Chondrocyte (in vitro differentiated cells): ENCODE results near the gene AFF2. TPM values are rescaled to one million over a fixed set of nuclear protein-coding genes. Genes with fewer than 3 reads are reported as not detected.

Experiments used
- DNase-seq: peaks from one replicate; pipeline ENCODE4 v3.0.0; 2021; ENCODE audit warnings: mixed read lengths, low spot score
- H3K27ac Mint-ChIP-seq: one replicate; pipeline ENCODE4 v1.8.0; 2021; ENCODE audit warnings: mild to moderate bottlenecking, moderate library complexity, mixed read lengths; ENCODE audit not compliant: unreplicated experiment
- H3K27me3 Mint-ChIP-seq: 2 replicates; pipeline ENCODE4 v1.8.0; 2021; ENCODE audit warnings: low read depth, mixed read lengths
- H3K36me3 Mint-ChIP-seq: 2 replicates; pipeline ENCODE4 v1.8.0; 2021; ENCODE audit warnings: low read depth, mixed read lengths
- H3K4me1 Mint-ChIP-seq: 2 replicates; pipeline ENCODE4 v1.8.0; 2021; ENCODE audit warnings: low read depth, mild to moderate bottlenecking, mixed read lengths
- H3K4me3 Mint-ChIP-seq: one replicate; pipeline ENCODE4 v1.8.0; 2021; ENCODE audit warnings: mild to moderate bottlenecking, moderate library complexity, mixed read lengths; ENCODE audit not compliant: unreplicated experiment
- H3K9me3 Mint-ChIP-seq: 2 replicates; pipeline ENCODE4 v1.8.0; 2021; ENCODE audit warnings: low read depth, mixed read lengths
- total RNA-seq: library from RNA; stranded (reverse); gene quantifications from 3 replicates; pipeline ENCODE4 v1.2.1, GENCODE V29; 2021
- TF ChIP-seq, protein P1 (sequence below): fragments of 200-600 bp; sonication (generic); IDR thresholded peaks from 2 replicates; pipeline ENCODE4 v1.5.0; 2021; ENCODE audit warnings: antibody characterized with exemption, mild to moderate bottlenecking, moderate library complexity

Gene AFF2
- total RNA-seq, 1 donor from 2014 or later: 22.4 TPM

DNA sequence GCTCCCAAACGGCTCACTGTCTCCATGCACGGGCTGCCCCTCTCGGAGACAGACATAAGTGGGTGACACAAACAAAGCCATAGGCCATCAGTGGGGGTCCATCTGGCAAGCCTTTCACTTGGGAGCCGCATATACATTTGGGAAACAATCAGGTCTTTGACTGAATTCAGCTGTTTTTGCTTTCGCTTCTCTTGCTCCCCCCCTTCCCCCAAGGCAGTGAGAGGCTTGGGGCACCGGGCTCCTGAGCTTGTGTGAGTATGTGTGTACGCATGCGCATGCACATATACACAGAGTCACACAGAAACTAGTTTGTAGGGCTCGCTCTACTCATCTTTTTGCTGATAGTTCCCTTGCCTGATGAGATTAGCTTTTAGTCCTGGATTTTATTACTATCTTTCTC lies 284.4 kb downstream of the AFF2 start:
- no peak overlapping the region for H3K4me3 Mint-ChIP-seq
- no peaks in the 10 kb centered on the region for H3K27me3 Mint-ChIP-seq
- peaks cover 6% of the 10 kb centered on the region for H3K9me3 Mint-ChIP-seq
- no peak overlapping the region for H3K27ac Mint-ChIP-seq
- H3K36me3 Mint-ChIP-seq: no peaks in the 10 kb centered on the region
- H3K4me1 Mint-ChIP-seq: no peaks in the 10 kb centered on the region
- TF ChIP-seq, protein P1, sequence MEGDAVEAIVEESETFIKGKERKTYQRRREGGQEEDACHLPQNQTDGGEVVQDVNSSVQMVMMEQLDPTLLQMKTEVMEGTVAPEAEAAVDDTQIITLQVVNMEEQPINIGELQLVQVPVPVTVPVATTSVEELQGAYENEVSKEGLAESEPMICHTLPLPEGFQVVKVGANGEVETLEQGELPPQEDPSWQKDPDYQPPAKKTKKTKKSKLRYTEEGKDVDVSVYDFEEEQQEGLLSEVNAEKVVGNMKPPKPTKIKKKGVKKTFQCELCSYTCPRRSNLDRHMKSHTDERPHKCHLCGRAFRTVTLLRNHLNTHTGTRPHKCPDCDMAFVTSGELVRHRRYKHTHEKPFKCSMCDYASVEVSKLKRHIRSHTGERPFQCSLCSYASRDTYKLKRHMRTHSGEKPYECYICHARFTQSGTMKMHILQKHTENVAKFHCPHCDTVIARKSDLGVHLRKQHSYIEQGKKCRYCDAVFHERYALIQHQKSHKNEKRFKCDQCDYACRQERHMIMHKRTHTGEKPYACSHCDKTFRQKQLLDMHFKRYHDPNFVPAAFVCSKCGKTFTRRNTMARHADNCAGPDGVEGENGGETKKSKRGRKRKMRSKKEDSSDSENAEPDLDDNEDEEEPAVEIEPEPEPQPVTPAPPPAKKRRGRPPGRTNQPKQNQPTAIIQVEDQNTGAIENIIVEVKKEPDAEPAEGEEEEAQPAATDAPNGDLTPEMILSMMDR: no peak
- DNase-seq: no peak

DNA sequence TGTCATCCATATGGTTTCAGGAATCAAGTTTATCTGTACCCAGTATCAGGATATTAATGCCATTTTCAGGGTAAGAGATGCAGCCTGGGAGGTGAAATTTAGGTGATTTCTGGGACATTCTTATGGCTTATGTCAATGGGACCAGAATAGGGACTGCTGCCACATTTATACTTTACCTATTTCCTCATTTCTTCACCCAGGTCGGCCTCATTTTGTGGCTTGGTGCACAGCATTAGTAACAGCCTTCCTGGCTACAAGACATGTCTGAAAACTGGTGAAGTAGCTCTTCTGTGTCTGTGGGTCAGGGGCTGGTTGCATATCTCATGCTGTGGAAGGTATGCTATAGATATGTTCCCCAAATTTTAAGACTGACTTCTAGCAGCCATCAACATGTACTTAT lies 284.8 kb downstream of the AFF2 start:
- no peak overlapping the region for H3K4me3 Mint-ChIP-seq
- no peak for DNase-seq
- no peaks in the 10 kb centered on the region for H3K4me1 Mint-ChIP-seq
- TF ChIP-seq, protein P1: no peak
- H3K36me3 Mint-ChIP-seq: no peaks in the 10 kb centered on the region
- H3K27me3 Mint-ChIP-seq: no peaks in the 10 kb centered on the region
- H3K9me3 Mint-ChIP-seq: peaks cover 2% of the 10 kb centered on the region
- no peak overlapping the region for H3K27ac Mint-ChIP-seq

DNA sequence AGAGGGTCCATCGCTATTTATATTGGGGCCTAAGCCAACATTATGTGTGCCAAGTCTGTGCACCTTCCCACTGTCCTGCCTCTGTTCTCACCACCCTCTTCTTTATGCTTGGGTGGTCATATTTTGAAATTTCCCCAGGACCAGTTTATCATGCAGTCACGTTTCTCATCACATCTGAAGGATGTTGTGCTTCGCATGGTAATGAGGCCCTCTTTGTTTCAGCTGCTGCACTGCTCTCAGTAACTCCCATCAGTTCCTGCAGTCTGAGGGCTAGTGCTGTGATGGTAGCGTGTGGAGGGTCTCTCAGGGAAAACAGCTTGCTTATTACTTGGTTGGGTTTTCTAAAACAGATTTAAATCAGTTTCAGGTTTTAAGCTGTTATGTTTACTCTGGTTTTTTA lies 288.0 kb downstream of the AFF2 start:
- Mint-ChIP-seq H3K9me3 (peaks cover 2% of the 10 kb centered on the region), H3K4me3 (no peak overlapping the region), H3K27me3 (no peaks in the 10 kb centered on the region), H3K4me1 (no peaks in the 10 kb centered on the region), H3K36me3 (no peaks in the 10 kb centered on the region), H3K27ac (no peak overlapping the region)
- no peak for DNase-seq
- TF ChIP-seq, protein P1: no peak

DNA sequence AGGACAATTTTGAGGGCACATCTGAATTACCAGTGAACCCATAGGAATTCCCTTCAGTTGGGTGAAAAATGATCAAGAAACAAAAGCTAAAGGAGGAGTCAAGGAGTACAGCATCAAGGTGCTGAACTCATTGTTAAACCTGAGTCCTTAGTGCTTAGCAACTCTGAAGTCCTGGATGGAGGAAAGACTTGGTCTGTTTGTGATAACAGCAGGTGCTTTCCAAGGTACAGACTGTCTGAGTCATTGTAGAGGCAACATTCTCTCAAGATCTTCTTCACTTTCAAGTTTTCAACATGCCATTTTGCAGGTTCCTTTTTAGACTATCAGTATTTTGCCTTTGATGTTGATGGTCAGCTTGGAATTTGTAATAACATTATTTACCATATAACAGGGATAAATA lies 293.9 kb downstream of the AFF2 start:
- DNase-seq: no peak
- Mint-ChIP-seq H3K27me3 (no peaks in the 10 kb centered on the region), H3K9me3 (peaks cover 9% of the 10 kb centered on the region), H3K4me3 (no peak overlapping the region), H3K27ac (no peak overlapping the region), H3K4me1 (no peaks in the 10 kb centered on the region), H3K36me3 (no peaks in the 10 kb centered on the region)
- TF ChIP-seq, protein P1: no peak

DNA sequence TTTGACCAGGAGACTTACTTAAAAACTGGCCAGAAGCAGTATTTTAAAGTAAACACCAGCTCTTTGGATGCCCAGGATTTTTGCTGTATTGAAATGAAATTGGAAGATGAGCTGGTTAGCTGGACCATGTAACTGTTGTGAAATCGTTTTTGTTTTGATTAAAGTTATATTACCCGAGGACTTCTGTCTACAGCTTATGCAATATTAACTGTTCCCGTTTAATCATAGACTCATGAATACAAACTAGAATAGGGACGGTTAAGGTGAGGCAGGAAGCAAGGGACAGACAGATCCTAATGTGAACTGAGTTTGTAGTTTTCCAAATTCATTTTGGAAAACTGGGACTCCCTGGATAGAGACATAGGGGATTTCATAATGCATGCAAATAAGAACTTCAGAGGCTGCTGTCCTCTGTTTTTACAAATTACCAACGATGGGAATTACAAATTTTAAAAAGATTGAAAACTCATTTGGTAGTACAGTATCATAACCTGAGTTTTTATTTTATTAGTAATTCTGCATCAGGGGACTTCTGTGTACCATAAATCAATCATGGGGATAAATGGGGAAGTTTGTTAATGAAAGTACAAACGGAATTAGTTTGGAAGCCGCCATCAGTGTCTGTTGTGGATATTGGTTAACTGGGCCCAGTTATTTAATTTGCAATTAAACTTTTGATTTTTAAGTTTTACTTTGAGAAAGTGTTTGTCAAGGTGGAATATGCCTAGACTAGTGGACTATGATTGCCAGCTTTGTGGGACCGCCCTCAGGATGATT lies 304.4 kb downstream of the AFF2 start:
- H3K4me1 Mint-ChIP-seq: no peaks in the 10 kb centered on the region
- no peak overlapping the region for H3K27ac Mint-ChIP-seq
- TF ChIP-seq, protein P1: no peak
- no peak overlapping the region for H3K4me3 Mint-ChIP-seq
- H3K36me3 Mint-ChIP-seq: no peaks in the 10 kb centered on the region
- peaks cover 17% of the 10 kb centered on the region for H3K9me3 Mint-ChIP-seq
- H3K27me3 Mint-ChIP-seq: no peaks in the 10 kb centered on the region
- DNase-seq: no peak
